Body of pancreas (tissue), 4 donors: Measurements from ENCODE around the gene IL22RA2.

Experiments used
- CTCF ChIP-seq, 7 experiments: fragments of 450-650 bp in 4 of 7; fragments of 200-600 bp in 3 of 7; sonication (generic) in 3 of 7; IDR thresholded peaks; one replicate each; pipeline ENCODE4 v1.5.1; 2016 to 2019; ENCODE audit warnings: antibody characterized with exemption in 7 of 7
- POLR2A ChIP-seq, 3 donors: fragments of 450-650 bp; IDR thresholded peaks; one replicate each; pipeline ENCODE4 v1.6.1; 2016; ENCODE audit warnings: antibody characterized with exemption in 3 of 3, mild to moderate bottlenecking in 2 of 3

DNA sequence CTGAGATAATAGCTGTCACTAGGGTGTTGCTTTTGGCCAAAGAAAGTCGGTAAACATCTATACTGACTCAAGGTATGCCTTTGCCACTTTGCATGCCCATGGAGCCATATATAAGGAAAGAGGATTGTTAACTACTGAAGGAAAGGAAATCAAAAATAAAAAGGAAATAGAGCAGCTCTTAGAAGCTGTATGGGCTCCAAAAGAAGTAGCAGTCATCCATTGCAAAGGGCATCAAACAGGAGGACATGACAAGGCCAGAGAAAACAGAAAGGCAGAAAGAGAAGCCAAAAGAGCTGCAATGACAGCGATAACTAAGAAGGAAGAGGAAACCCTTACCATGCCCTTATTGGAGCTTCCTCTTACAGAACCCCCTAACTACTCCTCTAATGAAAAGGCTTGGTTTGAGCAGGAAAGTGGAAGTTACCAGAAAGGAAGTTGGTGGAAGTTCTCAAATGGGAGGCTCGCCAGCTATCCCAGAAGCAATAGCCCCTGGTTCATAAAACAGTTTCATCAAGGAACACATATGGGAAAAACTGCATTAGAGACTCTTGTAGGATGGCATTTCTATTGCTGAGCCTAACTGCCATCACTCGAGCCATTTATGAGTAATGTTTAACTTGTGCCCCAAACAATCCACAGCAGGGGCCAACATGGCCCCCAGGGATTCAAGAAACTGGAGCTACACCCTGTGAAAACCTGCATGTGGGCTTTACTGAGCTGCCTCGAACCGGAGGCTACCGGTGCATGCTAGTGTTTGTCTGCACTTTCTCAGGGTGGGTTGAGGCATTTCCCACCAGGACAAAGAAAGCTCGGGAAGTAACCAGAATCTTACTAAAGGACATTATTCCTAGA lies 7.0 kb downstream of the IL22RA2 start:
- TF ChIP-seq POLR2A (IDR thresholded peaks at IDR 0.05) (no peak), CTCF (IDR thresholded peaks at IDR 0.05) (no peak)
